GM12878 (cell line): ENCODE data around the gene ZDHHC18. TPM values are rescaled to one million over a fixed set of nuclear protein-coding genes. Genes with fewer than 3 reads are reported as not detected.
A peak's percentile ranks its signal among the peaks of the same experiment; 100 is the strongest.

ENCODE experiments used
- ATAC-seq: fragments of 200-7000 bp; cut with Tn5 transposase; 3 replicates; pipeline ENCODE4 v1.9.1; 2020; ENCODE audit warnings: mild to moderate bottlenecking, moderate library complexity
- BruUV-seq: library from RNA; stranded (reverse); fragments of 400-500 nt; replicated peaks from 2 replicates; lab custom pipeline; 2021; lab: Mats Ljungman, UMichigan
- CTCF ChIA-PET: fragments of 300-600 bp; sonication (Branson Sonifier 250); formaldehyde crosslinking; extraction: SDS; loops from one replicate; lab custom pipeline; 2021; ENCODE audit warnings: inconsistent platforms; lab: Yijun Ruan, JAX
- POLR2A ChIA-PET: fragments of 350-600 bp; formaldehyde crosslinking; extraction: SDS; loops from one replicate; lab custom pipeline; 2021; ENCODE audit warnings: inconsistent platforms; lab: Charles Lee
- RAD21 ChIA-PET: fragments of 300-600 bp; sonication (Branson Sonifier 250); formaldehyde crosslinking; loops from one replicate; lab custom pipeline; 2023; ENCODE audit warnings: antibody characterized with exemption; ENCODE audit not compliant: unreplicated experiment; lab: Charles Lee
- SMC1A ChIA-PET: fragments of 300-600 bp; sonication (Branson Sonifier 250); formaldehyde crosslinking; loops from one replicate; lab custom pipeline; 2023; ENCODE audit not compliant: unreplicated experiment, uncharacterized antibody; lab: Charles Lee
- DNase-seq: peaks from one replicate; pipeline ENCODE4 v3.0.0-alpha.2; 2011; ENCODE audit warnings: low read depth, low spot score
- FAIRE-seq: peaks from 3 replicates; lab custom pipeline; 2011; peaks lifted over from hg19 to GRCh38; lab: Jason Lieb, UNC
- H2AFZ ChIP-seq: 2 replicates; pipeline ENCODE4 v1.6.0; 2011; ENCODE audit warnings: low read depth, low read length, control low read depth; ENCODE audit not compliant: control insufficient read depth
- H3K27ac ChIP-seq: 2 replicates; pipeline ENCODE4 v1.5.1; 2011; ENCODE audit warnings: control low read depth; ENCODE audit not compliant: control insufficient read depth, insufficient read depth
- H3K27me3 ChIP-seq, 2 experiments: replicated peaks in 1 of 2; 2 replicates each; pipeline versions ENCODE4 v1.6.0 to v1.6.1; 2011; ENCODE audit warnings: low read length in 1 of 2; ENCODE audit not compliant: control insufficient read depth in 2 of 2, insufficient read depth in 2 of 2
- H3K36me3 ChIP-seq, 2 experiments: 2 replicates each; pipeline ENCODE4 v1.5.1; 2011; ENCODE audit warnings: low read length in 1 of 2; ENCODE audit not compliant: control insufficient read depth in 2 of 2, insufficient read depth in 2 of 2
- H3K4me1 ChIP-seq: 2 replicates; pipeline ENCODE4 v1.6.1; 2011; ENCODE audit warnings: mild to moderate bottlenecking, low read length, moderate library complexity, mixed read lengths; ENCODE audit not compliant: control insufficient read depth, insufficient read depth
- H3K4me2 ChIP-seq: 2 replicates; pipeline ENCODE4 v1.6.0; 2011; ENCODE audit warnings: control low read depth; ENCODE audit not compliant: control insufficient read depth, insufficient read depth
- H3K4me3 ChIP-seq: fragments of 200-600 bp; sonication (generic); 2 replicates; pipeline ENCODE4 v1.5.1; 2016
- H3K79me2 ChIP-seq: 2 replicates; pipeline ENCODE4 v1.6.0; 2011; ENCODE audit warnings: low read length; ENCODE audit not compliant: control insufficient read depth, insufficient read depth
- H3K9ac ChIP-seq: 2 replicates; pipeline ENCODE4 v1.8.0; 2011; ENCODE audit warnings: low read length, control low read depth, mixed read lengths; ENCODE audit not compliant: control insufficient read depth, insufficient read depth
- H3K9me3 ChIP-seq: replicated peaks from 3 replicates; pipeline ENCODE4 v1.5.1; 2011; ENCODE audit warnings: mild to moderate bottlenecking, low read length; ENCODE audit not compliant: control insufficient read depth, insufficient read depth
- H4K20me1 ChIP-seq: 2 replicates; pipeline ENCODE4 v1.6.0; 2011; ENCODE audit not compliant: control insufficient read depth, insufficient read depth
- CBFB ChIP-seq: IDR thresholded peaks from 2 replicates; pipeline ENCODE4 v1.6.1; 2016; ENCODE audit warnings: antibody characterized with exemption, low read depth
- IKZF1 ChIP-seq: fragments of 450-650 bp; conservative IDR thresholded peaks from 2 replicates; pipeline ENCODE4 v1.6.1; 2017; ENCODE audit warnings: antibody characterized with exemption, mild to moderate bottlenecking
- IKZF2 ChIP-seq, 2 experiments: fragments of 450-650 bp; IDR thresholded peaks; 2 replicates each; pipeline ENCODE4 v1.6.1; 2017; ENCODE audit warnings: mild to moderate bottlenecking in 2 of 2, moderate library complexity in 2 of 2
- MYB ChIP-seq: fragments of 150-350 bp; IDR thresholded peaks from 2 replicates; pipeline ENCODE4 v1.6.1; 2014; ENCODE audit warnings: mild to moderate bottlenecking, low read depth, low read length, borderline replicate concordance
- POLR2A ChIP-seq: IDR thresholded peaks from 2 replicates; pipeline ENCODE4 v1.6.1; 2011; ENCODE audit warnings: low read depth, mild to moderate bottlenecking, low read length
- POLR2AphosphoS2 ChIP-seq: IDR thresholded peaks from 2 replicates; pipeline ENCODE4 v1.6.1; 2011; ENCODE audit warnings: low read depth, mild to moderate bottlenecking, low read length, improper control_type of control experiment, moderate library complexity
- POLR2AphosphoS5 ChIP-seq: IDR thresholded peaks from 2 replicates; pipeline ENCODE4 v1.6.1; 2011; ENCODE audit warnings: mild to moderate bottlenecking, low read length, inconsistent platforms
- RAD21 ChIP-seq: IDR thresholded peaks from 2 replicates; pipeline ENCODE4 v1.6.1; 2011; ENCODE audit warnings: mild to moderate bottlenecking, low read depth, low read length, moderate library complexity; ENCODE audit not compliant: insufficient read depth
- SMC3 ChIP-seq: IDR thresholded peaks from 2 replicates; pipeline ENCODE4 v1.6.1; 2011; ENCODE audit warnings: low read length, improper control_type of control experiment, borderline replicate concordance
- YY1 ChIP-seq: IDR thresholded peaks from 2 replicates; pipeline ENCODE4 v1.6.1; 2011; ENCODE audit warnings: low read depth, mild to moderate bottlenecking, low read length
- ZNF217 ChIP-seq: fragments of 450-650 bp; IDR thresholded peaks from 2 replicates; pipeline ENCODE4 v1.6.1; 2017; ENCODE audit warnings: antibody characterized with exemption, mild to moderate bottlenecking
- WGBS: methylation state at CpG from one replicate; pipeline ENCODE4 v1.1.6; 2016; ENCODE audit warnings: low lambda C conversion rate; ENCODE audit not compliant: insufficient replicate concordance, insufficient coverage; ENCODE audit errors: missing lambda C conversion rate; 5-methylcytosine and 5-hydroxymethylcytosine counted together
- in situ Hi-C: fragments of 300-500 bp; cut with MboI; formaldehyde crosslinking; loops from 9 replicates; pipeline ENCODE4 v1.14.3; 2018; ENCODE audit warnings: mixed read lengths
- intact Hi-C: fragments of 100-400 bp; cut with micrococcal nuclease; formaldehyde crosslinking; loops from one replicate; pipeline ENCODE4 v1.14.2; 2022; ENCODE audit not compliant: unreplicated experiment
- polyA plus RNA-seq, 11 experiments: library from polyadenylated mRNA; depleted of rRNA in 4 of 11; unstranded in 6 of 11; stranded (reverse) in 5 of 11; fragments of >200 nt; fragmentation: Nextera tagmentation in 4 of 11; fragmentation: Illumina TruSeq in 1 of 11; extraction: Ambion mirVana in 4 of 11; extraction: Trizol in 1 of 11; gene quantifications; 1 replicate in 1 of 11; 2 replicates in 10 of 11; pipeline versions ENCODE4 v1.2.1 to v1.2.3, GENCODE V29; 2011 to 2016; ENCODE audit warnings: inconsistent platforms in 2 of 11, missing spikeins in 2 of 11, low read depth in 1 of 11
- total RNA-seq, 4 experiments: library from RNA; depleted of rRNA in 3 of 4; stranded (reverse); fragments of >200 nt in 3 of 4; fragmentation: Illumina TruSeq in 1 of 4; extraction: Trizol in 1 of 4; gene quantifications; 2 replicates each; pipeline versions ENCODE4 v1.2.1 to v1.2.3, GENCODE V29; 2013 to 2021
- TF ChIP-seq, protein P1 (sequence below), 3 experiments: IDR thresholded peaks in 2 of 3; conservative IDR thresholded peaks in 1 of 3; 2 replicates each; pipeline ENCODE4 v1.5.1; 2011; ENCODE audit warnings: low read depth in 3 of 3, low read length in 3 of 3, mild to moderate bottlenecking in 3 of 3, control low read depth in 2 of 3, moderate library complexity in 2 of 3, inconsistent platforms in 1 of 3, mixed read lengths in 1 of 3; ENCODE audit not compliant: control insufficient read depth in 2 of 3, insufficient read depth in 1 of 3; ENCODE audit errors: extremely low read depth in 1 of 3
- TF ChIP-seq, protein P2 (sequence below): IDR thresholded peaks from 2 replicates; pipeline ENCODE4 v1.6.1; 2011; ENCODE audit warnings: low read depth, mild to moderate bottlenecking, low read length, moderate library complexity, borderline replicate concordance; ENCODE audit errors: extremely low read depth

ZDHHC18 gene
- total and polyA plus RNA-seq, 10 of the 15 experiments (the other 5 are each of a cell fraction or from before 2014, with no cell fraction given): 0.40 to 81.2 (median 21.3) TPM

DNA sequence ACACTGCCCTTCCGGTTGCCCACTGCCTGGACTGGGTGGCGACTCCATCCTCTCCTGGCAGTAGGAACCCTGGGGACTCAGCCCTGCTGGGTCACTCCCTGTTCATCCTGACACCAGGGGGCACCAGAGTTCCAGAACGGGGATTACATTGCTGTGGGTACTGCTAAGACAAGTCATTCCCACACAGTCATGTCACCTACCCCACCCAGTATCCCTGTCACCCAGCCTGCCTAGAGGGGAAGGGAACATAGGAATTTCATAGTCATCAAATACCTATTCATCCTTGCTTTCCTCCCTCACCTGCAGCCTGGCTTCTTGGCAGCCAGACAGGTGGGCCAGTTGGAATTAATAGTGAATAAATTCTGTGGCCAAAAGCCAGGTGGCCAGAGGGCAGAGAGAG is 26.7 kb downstream of the ZDHHC18 start:
- no peaks in the 10 kb centered on the region for H4K20me1 ChIP-seq
- no peak overlapping the region for H3K4me2 ChIP-seq
- DNase-seq (no peak), ATAC-seq (peak; percentile 98), FAIRE-seq (peak; percentile 80)
- CTCF ChIA-PET: interaction anchor here (0.8 to 1.6 kb wide), 2 partner anchors 42 to 43 kb away, joined by 3 read pairs; no protein-coding TSS in a partner anchor
- WGBS: 19% methylated on average over 3 of the region's 3 CpGs
- TF ChIP-seq CBFB: no peak
- TF ChIP-seq POLR2A: 0 out of 2 replicates have a peak, but pooled peaks have one; percentile 24
- TF ChIP-seq POLR2AphosphoS5: 0 out of 2 replicates have a peak, but pooled peaks have one; percentile 24
- peak; percentile 39; the same call in 1 of the 2 replicates for TF ChIP-seq YY1
- TF ChIP-seq IKZF2 (IDR thresholded peaks at IDR 0.05): no peak
- TF ChIP-seq RAD21: peak; percentile 75
- TF ChIP-seq IKZF1: 0 out of 2 replicates have a peak, but pooled peaks have one; percentile 11
- no peak for TF ChIP-seq POLR2AphosphoS2
- TF ChIP-seq SMC3: peak; percentile 86
- TF ChIP-seq, protein P1, sequence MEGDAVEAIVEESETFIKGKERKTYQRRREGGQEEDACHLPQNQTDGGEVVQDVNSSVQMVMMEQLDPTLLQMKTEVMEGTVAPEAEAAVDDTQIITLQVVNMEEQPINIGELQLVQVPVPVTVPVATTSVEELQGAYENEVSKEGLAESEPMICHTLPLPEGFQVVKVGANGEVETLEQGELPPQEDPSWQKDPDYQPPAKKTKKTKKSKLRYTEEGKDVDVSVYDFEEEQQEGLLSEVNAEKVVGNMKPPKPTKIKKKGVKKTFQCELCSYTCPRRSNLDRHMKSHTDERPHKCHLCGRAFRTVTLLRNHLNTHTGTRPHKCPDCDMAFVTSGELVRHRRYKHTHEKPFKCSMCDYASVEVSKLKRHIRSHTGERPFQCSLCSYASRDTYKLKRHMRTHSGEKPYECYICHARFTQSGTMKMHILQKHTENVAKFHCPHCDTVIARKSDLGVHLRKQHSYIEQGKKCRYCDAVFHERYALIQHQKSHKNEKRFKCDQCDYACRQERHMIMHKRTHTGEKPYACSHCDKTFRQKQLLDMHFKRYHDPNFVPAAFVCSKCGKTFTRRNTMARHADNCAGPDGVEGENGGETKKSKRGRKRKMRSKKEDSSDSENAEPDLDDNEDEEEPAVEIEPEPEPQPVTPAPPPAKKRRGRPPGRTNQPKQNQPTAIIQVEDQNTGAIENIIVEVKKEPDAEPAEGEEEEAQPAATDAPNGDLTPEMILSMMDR (IDR thresholded peaks at IDR 0.05 in 2 of 3, conservative IDR thresholded peaks at IDR 0.05 in 1 of 3; ENCODE audit: control insufficient read depth in 2 of 3, extremely low read depth in 1 of 3, insufficient read depth in 1 of 3, low read depth in 3 of 3, low read length in 3 of 3): peak; percentile 77 to 83 (median 82)
- TF ChIP-seq MYB: no peak
- TF ChIP-seq ZNF217: no peak
- TF ChIP-seq, protein P2, sequence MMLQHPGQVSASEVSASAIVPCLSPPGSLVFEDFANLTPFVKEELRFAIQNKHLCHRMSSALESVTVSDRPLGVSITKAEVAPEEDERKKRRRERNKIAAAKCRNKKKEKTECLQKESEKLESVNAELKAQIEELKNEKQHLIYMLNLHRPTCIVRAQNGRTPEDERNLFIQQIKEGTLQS: no peak
- H3K27me3 ChIP-seq: no peaks in the 10 kb centered on the region
- intact Hi-C loops: loop anchor here (1.0 kb wide), 1 partner anchor 25 kb away; no protein-coding TSS in a partner anchor
- RAD21 ChIA-PET: no interaction called here
- in situ Hi-C loops: no loop called here
- BruUV-seq: no TSS peak
- H3K4me1 ChIP-seq: no peaks in the 10 kb centered on the region
- H2AFZ ChIP-seq: no peak overlapping the region
- no peaks in the 10 kb centered on the region for H3K9me3 ChIP-seq
- peaks cover 31 to 55% of the 10 kb centered on the region in 2 experiments for H3K36me3 ChIP-seq
- no peak overlapping the region for H3K9ac ChIP-seq
- POLR2A ChIA-PET: no interaction called here
- no peak overlapping the region for H3K27ac ChIP-seq
- H3K4me3 ChIP-seq: no peak overlapping the region
- SMC1A ChIA-PET: no interaction called here
- H3K79me2 ChIP-seq: no peaks in the 10 kb centered on the region
